ENCODE measurements around the gene AGPS.
"Not testable (repeated sequence)": the region's sequence is repeated elsewhere in the genome, so short reads cannot be mapped to it uniquely, and the experiment has no call there.

The AGPS gene

GRCh38 chr2:177419274-177419673 lies 26.7 kb downstream of the AGPS start:
- Mint-ChIP-seq H3K9me3 (peaks cover 2 to 3% of the 10 kb centered on the region in 2 donors), H3K4me1 (peaks cover 3 to 5% of the 10 kb centered on the region in 2 donors), H3K36me3 (peaks cover 5 to 13% of the 10 kb centered on the region in 2 donors), H3K27ac (no peak overlapping the region), H3K27me3 (no peaks in the 10 kb centered on the region), H3K4me3 (no peak overlapping the region)
- no peak for ATAC-seq (replicated peaks)
- DNase-seq, result no peak

- Mint-ChIP-seq H3K4me3 (no peak overlapping the region), H3K27me3 (no peaks in the 10 kb centered on the region), H3K36me3 (peaks cover 28 to 41% of the 10 kb centered on the region in 2 donors), H3K27ac (peak overlapping the region; percentile 20), H3K9me3 (peaks cover 8 to 22% of the 10 kb centered on the region in 2 donors), H3K4me1 (peaks cover 8 to 12% of the 10 kb centered on the region in 2 donors)
- DNase-seq (no peak), ATAC-seq (replicated peaks) (no peak)
Observed at GRCh38 chr2:177422271-177422670, 29.7 kb downstream of the AGPS start.

- Mint-ChIP-seq H3K9me3 (peaks cover 23 to 37% of the 10 kb centered on the region in 2 donors), H3K4me1 (peaks cover 8 to 12% of the 10 kb centered on the region in 2 donors), H3K36me3 (peaks cover 46 to 59% of the 10 kb centered on the region in 2 donors)
- H3K4me3 Mint-ChIP-seq; H3K27ac Mint-ChIP-seq; H3K27me3 Mint-ChIP-seq; ATAC-seq (replicated peaks); DNase-seq: not testable (repeated sequence)
Observed at GRCh38 chr2:177424120-177424519, 31.5 kb downstream of the AGPS start.

- not testable (repeated sequence) for ATAC-seq (replicated peaks); DNase-seq; H3K4me3 Mint-ChIP-seq; H3K27me3 Mint-ChIP-seq; H3K27ac Mint-ChIP-seq
- H3K4me1 Mint-ChIP-seq, result peaks cover 8 to 12% of the 10 kb centered on the region in 2 donors
- H3K36me3 Mint-ChIP-seq, result peaks cover 51 to 64% of the 10 kb centered on the region in 2 donors
- peaks cover 26 to 37% of the 10 kb centered on the region in 2 donors for H3K9me3 Mint-ChIP-seq
Observed at GRCh38 chr2:177424620-177425019, 32.0 kb downstream of the AGPS start.

GRCh38 chr2:177427316-177427715 lies 34.7 kb downstream of the AGPS start:
- H3K4me3 Mint-ChIP-seq, result no peak overlapping the region
- H3K36me3 Mint-ChIP-seq, result peaks cover 70 to 82% of the 10 kb centered on the region in 2 donors
- DNase-seq, result no peak
- no peak overlapping the region for H3K27ac Mint-ChIP-seq
- H3K9me3 Mint-ChIP-seq, result peaks cover 33 to 43% of the 10 kb centered on the region in 2 donors
- peaks cover 8 to 12% of the 10 kb centered on the region in 2 donors for H3K4me1 Mint-ChIP-seq
- no peak for ATAC-seq (replicated peaks)
- no peaks in the 10 kb centered on the region for H3K27me3 Mint-ChIP-seq

- H3K27ac Mint-ChIP-seq; ATAC-seq (replicated peaks); DNase-seq; H3K27me3 Mint-ChIP-seq; H3K4me3 Mint-ChIP-seq: not testable (repeated sequence)
- Mint-ChIP-seq H3K9me3 (peaks cover 35 to 43% of the 10 kb centered on the region in 2 donors), H3K4me1 (peaks cover 8 to 12% of the 10 kb centered on the region in 2 donors), H3K36me3 (peaks cover 76 to 87% of the 10 kb centered on the region in 2 donors)
Observed at GRCh38 chr2:177427936-177428335, 35.4 kb downstream of the AGPS start.

GRCh38 chr2:177429688-177430325 lies 37.2 kb downstream of the AGPS start:
- peaks cover 38 to 44% of the 10 kb centered on the region in 2 donors for H3K9me3 Mint-ChIP-seq
- peaks cover 77 to 90% of the 10 kb centered on the region in 2 donors for H3K36me3 Mint-ChIP-seq
- H3K27ac Mint-ChIP-seq, result no peak overlapping the region
- ATAC-seq (replicated peaks) (no peak), DNase-seq (no peak)
- peaks cover 5 to 12% of the 10 kb centered on the region in 2 donors for H3K4me1 Mint-ChIP-seq
- no peak overlapping the region for H3K4me3 Mint-ChIP-seq
- no peaks in the 10 kb centered on the region for H3K27me3 Mint-ChIP-seq

GRCh38 chr2:177430411-177430810 lies 37.8 kb downstream of the AGPS start:
- Mint-ChIP-seq H3K9me3 (peaks cover 36 to 41% of the 10 kb centered on the region in 2 donors), H3K27ac (no peak overlapping the region), H3K36me3 (peaks cover 74 to 90% of the 10 kb centered on the region in 2 donors), H3K4me3 (no peak overlapping the region), H3K27me3 (no peaks in the 10 kb centered on the region), H3K4me1 (peaks cover 5 to 12% of the 10 kb centered on the region in 2 donors)
- DNase-seq, result no peak
- ATAC-seq (replicated peaks), result no peak

GRCh38 chr2:177431111-177431725 lies 38.6 kb downstream of the AGPS start:
- DNase-seq; H3K27ac Mint-ChIP-seq; H3K27me3 Mint-ChIP-seq; ATAC-seq (replicated peaks); H3K4me1 Mint-ChIP-seq; H3K4me3 Mint-ChIP-seq: not testable (repeated sequence)
- Mint-ChIP-seq H3K9me3 (peaks cover 34 to 35% of the 10 kb centered on the region in 2 donors), H3K36me3 (peaks cover 70 to 86% of the 10 kb centered on the region in 2 donors)

- no peaks in the 10 kb centered on the region for H3K27me3 Mint-ChIP-seq
- H3K36me3 Mint-ChIP-seq, result peaks cover 58 to 77% of the 10 kb centered on the region in 2 donors
- H3K27ac Mint-ChIP-seq, result no peak overlapping the region
- ATAC-seq (replicated peaks) (no peak), DNase-seq (no peak)
- peaks cover 25 to 27% of the 10 kb centered on the region in 2 donors for H3K9me3 Mint-ChIP-seq
- no peak overlapping the region for H3K4me3 Mint-ChIP-seq
- no peaks in the 10 kb centered on the region for H3K4me1 Mint-ChIP-seq
Observed at GRCh38 chr2:177432703-177433102, 40.1 kb downstream of the AGPS start.

GRCh38 chr2:177433402-177433801 lies 40.8 kb downstream of the AGPS start:
- ATAC-seq (replicated peaks), result no peak
- Mint-ChIP-seq H3K27me3 (no peaks in the 10 kb centered on the region), H3K4me1 (no peaks in the 10 kb centered on the region), H3K27ac (no peak overlapping the region), H3K36me3 (peaks cover 52 to 74% of the 10 kb centered on the region in 2 donors), H3K4me3 (no peak overlapping the region), H3K9me3 (peaks cover 20 to 21% of the 10 kb centered on the region in 2 donors)
- DNase-seq, result no peak

- Mint-ChIP-seq H3K27me3 (no peaks in the 10 kb centered on the region), H3K4me1 (no peaks in the 10 kb centered on the region), H3K36me3 (peaks cover 45 to 69% of the 10 kb centered on the region in 2 donors), H3K4me3 (no peak overlapping the region), H3K9me3 (peaks cover 13 to 14% of the 10 kb centered on the region in 2 donors), H3K27ac (no peak overlapping the region)
- DNase-seq, result no peak
- ATAC-seq (replicated peaks), result no peak
Observed at GRCh38 chr2:177434475-177434874, 41.9 kb downstream of the AGPS start.

- ATAC-seq (replicated peaks) (no peak), DNase-seq (no peak)
- H3K27ac Mint-ChIP-seq, result no peak overlapping the region
- no peak overlapping the region for H3K4me3 Mint-ChIP-seq
- no peaks in the 10 kb centered on the region for H3K4me1 Mint-ChIP-seq
- H3K36me3 Mint-ChIP-seq, result peaks cover 37 to 45% of the 10 kb centered on the region in 2 donors
- H3K9me3 Mint-ChIP-seq, result no peaks in the 10 kb centered on the region
- no peaks in the 10 kb centered on the region for H3K27me3 Mint-ChIP-seq
Observed at GRCh38 chr2:177445200-177445599, 52.6 kb downstream of the AGPS start.

- H3K4me1 Mint-ChIP-seq, result no peaks in the 10 kb centered on the region
- ATAC-seq (replicated peaks) (no peak), DNase-seq (no peak)
- no peaks in the 10 kb centered on the region for H3K27me3 Mint-ChIP-seq
- H3K36me3 Mint-ChIP-seq, result peaks cover 42 to 47% of the 10 kb centered on the region in 2 donors
- no peaks in the 10 kb centered on the region for H3K9me3 Mint-ChIP-seq
- no peak overlapping the region for H3K4me3 Mint-ChIP-seq
- H3K27ac Mint-ChIP-seq, result no peak overlapping the region
Observed at GRCh38 chr2:177448031-177448430, 55.5 kb downstream of the AGPS start.

GRCh38 chr2:177449159-177449558 lies 56.6 kb downstream of the AGPS start:
- DNase-seq, result no peak
- no peaks in the 10 kb centered on the region for H3K27me3 Mint-ChIP-seq
- H3K27ac Mint-ChIP-seq, result no peak overlapping the region
- no peak for ATAC-seq (replicated peaks)
- no peaks in the 10 kb centered on the region for H3K9me3 Mint-ChIP-seq
- H3K36me3 Mint-ChIP-seq, result peaks cover 44 to 46% of the 10 kb centered on the region in 2 donors
- H3K4me3 Mint-ChIP-seq, result no peak overlapping the region
- no peaks in the 10 kb centered on the region for H3K4me1 Mint-ChIP-seq

Data from stimulated activated naive B cell treated with anti-CD40 and anti-IgM and Interleukin-4, amounts not matched to agents 10 μg/mL and 1 μg/mL and 100 μg/mL, for 72 hours (primary cell).